ENCODE data around the gene CES2. TPM values are rescaled to one million over a fixed set of nuclear protein-coding genes. Genes with fewer than 3 reads are reported as not detected.
"Not testable (repeated sequence)": the region's sequence is repeated elsewhere in the genome, so short reads cannot be mapped to it uniquely, and the experiment has no call there.

The CES2 gene
- total RNA-seq, 1 donor from 2014 or later: 78.2 TPM

GRCh38 chr16:66895999-66896398 is 39.3 kb upstream of the CES2 start:
- no peaks in the 10 kb centered on the region for H3K27me3 ChIP-seq (ENCODE audit: control insufficient read depth, insufficient read depth, low read length)
- DNase-seq (ENCODE audit: low read depth) (no peak), FAIRE-seq (no peak)
- no peaks in the 10 kb centered on the region for H3K36me3 ChIP-seq (ENCODE audit: control insufficient read depth, insufficient read depth, low read length)
- no peak for TF ChIP-seq CTCF (IDR thresholded peaks at IDR 0.05; ENCODE audit: insufficient read depth, low read length, severe bottlenecking)
- H3K4me3 ChIP-seq (ENCODE audit: low read depth, low read length): no peak overlapping the region

- FAIRE-seq; H3K4me3 ChIP-seq (ENCODE audit: low read depth, low read length); H3K27me3 ChIP-seq (ENCODE audit: control insufficient read depth, insufficient read depth, low read length); H3K36me3 ChIP-seq (ENCODE audit: control insufficient read depth, insufficient read depth, low read length): not testable (repeated sequence)
- DNase-seq (ENCODE audit: low read depth): peak; percentile 37
Observed at GRCh38 chr16:66896682-66897081, 38.6 kb upstream of the CES2 start.

GRCh38 chr16:66898207-66898606 is 37.1 kb upstream of the CES2 start:
- no peak for FAIRE-seq
- Histone ChIP-seq H3K27me3 (ENCODE audit: control insufficient read depth, insufficient read depth, low read length) (no peaks in the 10 kb centered on the region), H3K36me3 (ENCODE audit: control insufficient read depth, insufficient read depth, low read length) (no peaks in the 10 kb centered on the region), H3K4me3 (ENCODE audit: low read depth, low read length) (no peak overlapping the region)
- peak; percentile 49 for DNase-seq (ENCODE audit: low read depth)
- no peak for TF ChIP-seq CTCF (IDR thresholded peaks at IDR 0.05; ENCODE audit: insufficient read depth, low read length, severe bottlenecking)

GRCh38 chr16:66898933-66899309 is 36.4 kb upstream of the CES2 start:
- Histone ChIP-seq H3K4me3 (ENCODE audit: low read depth, low read length) (no peak overlapping the region), H3K27me3 (ENCODE audit: control insufficient read depth, insufficient read depth, low read length) (no peaks in the 10 kb centered on the region), H3K36me3 (ENCODE audit: control insufficient read depth, insufficient read depth, low read length) (no peaks in the 10 kb centered on the region)
- FAIRE-seq (no peak), DNase-seq (ENCODE audit: low read depth) (no peak)
- TF ChIP-seq CTCF (IDR thresholded peaks at IDR 0.05; ENCODE audit: insufficient read depth, low read length, severe bottlenecking): no peak

- no peak for TF ChIP-seq CTCF (IDR thresholded peaks at IDR 0.05; ENCODE audit: insufficient read depth, low read length, severe bottlenecking)
- FAIRE-seq (no peak), DNase-seq (ENCODE audit: low read depth) (no peak)
- H3K4me3 ChIP-seq (ENCODE audit: low read depth, low read length): no peak overlapping the region
- H3K36me3 ChIP-seq (ENCODE audit: control insufficient read depth, insufficient read depth, low read length): no peaks in the 10 kb centered on the region
- H3K27me3 ChIP-seq (ENCODE audit: control insufficient read depth, insufficient read depth, low read length): no peaks in the 10 kb centered on the region
Observed at GRCh38 chr16:66899310-66899944, 35.9 kb upstream of the CES2 start.

GRCh38 chr16:66899945-66900710 is 35.2 kb upstream of the CES2 start:
- no peak for TF ChIP-seq CTCF (IDR thresholded peaks at IDR 0.05; ENCODE audit: insufficient read depth, low read length, severe bottlenecking)
- Histone ChIP-seq H3K36me3 (ENCODE audit: control insufficient read depth, insufficient read depth, low read length) (no peaks in the 10 kb centered on the region), H3K27me3 (ENCODE audit: control insufficient read depth, insufficient read depth, low read length) (no peaks in the 10 kb centered on the region), H3K4me3 (ENCODE audit: low read depth, low read length) (no peak overlapping the region)
- no peak for FAIRE-seq
- peak; percentile 70 for DNase-seq (ENCODE audit: low read depth)

Measured in bronchial epithelial cell (primary cell).